K562 (cell line): ENCODE data around the gene LLGL2. TPM values are rescaled to one million over a fixed set of nuclear protein-coding genes. Genes with fewer than 3 reads are reported as not detected.

Source experiments
- ATAC-seq: fragments of 200-7000 bp; cut with Tn5 transposase; 3 replicates; pipeline ENCODE4 v1.9.1; 2020; ENCODE audit warnings: moderate library complexity
- BruUV-seq: library from RNA; stranded (reverse); fragments of 400-500 nt; replicated peaks from 2 replicates; lab custom pipeline; 2021; lab: Mats Ljungman, UMichigan
- CTCF ChIA-PET: fragments of 300-600 bp; formaldehyde crosslinking; extraction: SDS; loops from one replicate; lab custom pipeline; 2021; ENCODE audit warnings: low intra/inter-chr PET ratio; lab: Yijun Ruan, JAX
- POLR2A ChIA-PET: fragments of 300-600, 350-650 bp; sonication (Branson Sonifier 250); formaldehyde crosslinking; extraction: SDS; loops from one replicate; lab custom pipeline; 2021; ENCODE audit warnings: antibody characterized with exemption, inconsistent platforms; lab: Yijun Ruan, JAX
- DNase-seq, 4 experiments: peaks; one replicate each; pipeline versions ENCODE4 v3.0.0 to v3.0.0-alpha.2; 2011 to 2018; ENCODE audit warnings: low spot score in 3 of 4, mixed read lengths in 3 of 4; ENCODE audit errors: extremely low read depth in 1 of 4
- FAIRE-seq: peaks from 2 replicates; lab custom pipeline; 2011; peaks lifted over from hg19 to GRCh38; lab: Jason Lieb, UNC
- H2AFZ ChIP-seq: 2 replicates; pipeline ENCODE4 v1.6.0; 2011; ENCODE audit warnings: low read depth, low read length, control low read depth, inconsistent platforms
- H3K27ac ChIP-seq: fragments of 200-600 bp; 3 replicates; pipeline ENCODE4 v1.8.0; 2011; ENCODE audit warnings: low read depth, mild to moderate bottlenecking, control low read depth, inconsistent platforms, low read length, moderate library complexity, mixed read lengths; ENCODE audit errors: extremely low read depth
- H3K27me3 ChIP-seq, 2 experiments: fragments of 300-600 bp in 1 of 2; 2 replicates in 1 of 2; 3 replicates in 1 of 2; pipeline versions ENCODE4 v1.6.0 to v1.8.0; 2011; ENCODE audit warnings: inconsistent platforms in 2 of 2, low read length in 2 of 2, mild to moderate bottlenecking in 1 of 2, mixed read lengths in 1 of 2, moderate library complexity in 1 of 2; ENCODE audit not compliant: control insufficient read depth in 2 of 2, insufficient read depth in 2 of 2
- H3K36me3 ChIP-seq: fragments of 300-600 bp; 3 replicates; pipeline ENCODE4 v1.8.0; 2011; ENCODE audit warnings: mild to moderate bottlenecking, low read length, inconsistent platforms; ENCODE audit not compliant: control insufficient read depth, insufficient read depth
- H3K4me1 ChIP-seq, 2 experiments: fragments of 200-600 bp in 1 of 2; replicated peaks in 1 of 2; 2 replicates in 1 of 2; 3 replicates in 1 of 2; pipeline versions ENCODE4 v1.5.1 to v1.8.0; 2011; ENCODE audit warnings: inconsistent platforms in 2 of 2, low read length in 2 of 2, mild to moderate bottlenecking in 1 of 2, mixed read lengths in 1 of 2, moderate library complexity in 1 of 2; ENCODE audit not compliant: control insufficient read depth in 2 of 2, insufficient read depth in 2 of 2
- H3K4me2 ChIP-seq: 2 replicates; pipeline ENCODE4 v1.6.1; 2011; ENCODE audit warnings: low read length, control low read depth, inconsistent platforms, mixed read lengths; ENCODE audit not compliant: insufficient read depth
- H3K4me3 ChIP-seq: fragments of 200-600 bp; sonication (generic), shearing (Covaris generic); 2 replicates; pipeline ENCODE4 v1.5.1; 2016; ENCODE audit warnings: control low read depth, inconsistent platforms
- H3K79me2 ChIP-seq: fragments of 200-600 bp; 3 replicates; pipeline ENCODE4 v1.8.0; 2011; ENCODE audit warnings: low read length, inconsistent platforms; ENCODE audit not compliant: control insufficient read depth, insufficient read depth
- H3K9ac ChIP-seq, 2 experiments: 2 replicates each; pipeline versions ENCODE4 v1.6.0 to v1.6.1; 2011; ENCODE audit warnings: low read depth in 2 of 2, low read length in 2 of 2, control low read depth in 1 of 2, inconsistent platforms in 1 of 2, mild to moderate bottlenecking in 1 of 2, mixed read lengths in 1 of 2; ENCODE audit not compliant: insufficient read depth in 1 of 2
- H3K9me1 ChIP-seq: one replicate; pipeline ENCODE4 v1.6.0; 2011; ENCODE audit warnings: inconsistent platforms, mild to moderate bottlenecking, low read length, moderate library complexity; ENCODE audit not compliant: control insufficient read depth, insufficient read depth
- H3K9me3 ChIP-seq: replicated peaks from 2 replicates; pipeline ENCODE4 v1.5.1; 2011; ENCODE audit warnings: low read depth, low read length, inconsistent platforms; ENCODE audit not compliant: control insufficient read depth, insufficient read depth
- H4K20me1 ChIP-seq: replicated peaks from 2 replicates; pipeline ENCODE4 v1.6.1; 2011; ENCODE audit warnings: low read length, inconsistent platforms, mixed read lengths; ENCODE audit not compliant: control insufficient read depth, insufficient read depth
- AFF1 ChIP-seq, 2 experiments: fragments of 450-650 bp; IDR thresholded peaks; 2 replicates each; pipeline ENCODE4 v1.6.1; 2018; ENCODE audit warnings: mild to moderate bottlenecking in 2 of 2, low read depth in 1 of 2; ENCODE audit not compliant: partially characterized antibody in 2 of 2
- DDX20 ChIP-seq: fragments of 450-650 bp; IDR thresholded peaks from 2 replicates; pipeline ENCODE4 v1.6.1; 2016; ENCODE audit warnings: missing genetic modification characterization, low read depth, mild to moderate bottlenecking, missing compliant biosample characterization, moderate library complexity
- HNRNPLL ChIP-seq: fragments of 200-400 bp; formaldehyde crosslinking; IDR thresholded peaks from 2 replicates; pipeline ENCODE4 v1.6.1; 2017; ENCODE audit warnings: low read length, low read depth, mild to moderate bottlenecking; ENCODE audit not compliant: poor library complexity, severe bottlenecking
- ZBTB33 ChIP-seq: sonication (generic); formaldehyde crosslinking; IDR thresholded peaks from 2 replicates; pipeline ENCODE4 v1.8.1; 2023; ENCODE audit warnings: mild to moderate bottlenecking, missing genetic modification reagents
- ZNF41 ChIP-seq: fragments of 250-450 bp; sonication (Bioruptor Pico); conservative IDR thresholded peaks from 2 replicates; pipeline ENCODE4 v1.4.0; 2020; ENCODE audit warnings: mild to moderate bottlenecking
- WGBS: fragments of 100-300 bp; shearing (Covaris generic); methylation state at CpG from one replicate; pipeline ENCODE4 v1.1.6; 2016; ENCODE audit warnings: low coverage, mixed read lengths; ENCODE audit not compliant: insufficient coverage; ENCODE audit errors: missing lambda C conversion rate; 5-methylcytosine and 5-hydroxymethylcytosine counted together
- in situ Hi-C: fragments of 300-500 bp; cut with MboI; formaldehyde crosslinking; loops from 4 replicates; pipeline ENCODE4 v1.15.0; 2018; ENCODE audit warnings: inconsistent platforms, mixed read lengths
- intact Hi-C: fragments of 100-400 bp; cut with micrococcal nuclease; formaldehyde crosslinking; loops from 2 replicates; pipeline ENCODE4 v1.14.2; 2022
- polyA plus RNA-seq, 8 experiments: library from polyadenylated mRNA; depleted of rRNA in 4 of 8; stranded (reverse) in 5 of 8; unstranded in 3 of 8; fragments of >200 nt; fragmentation: Nextera tagmentation in 2 of 8; fragmentation: Illumina TruSeq in 1 of 8; extraction: Ambion mirVana in 2 of 8; extraction: Trizol in 1 of 8; gene quantifications; 2 replicates each; pipeline versions ENCODE4 v1.2.1 to v1.2.3, GENCODE V29; 2011 to 2014; ENCODE audit warnings: inconsistent platforms in 1 of 8, missing spikeins in 1 of 8
- total RNA-seq, 7 experiments: library from RNA; depleted of rRNA in 6 of 7; stranded (reverse); fragments of >200 nt in 6 of 7; fragmentation: Illumina TruSeq in 2 of 7; extraction: Trizol in 2 of 7; gene quantifications; 2 replicates each; pipeline versions ENCODE4 v1.2.1 to v1.2.3, GENCODE V29; 2011 to 2021; ENCODE audit warnings: low replicate concordance in 1 of 7
- TF ChIP-seq, protein P1 (sequence below): sonication (generic); formaldehyde crosslinking; IDR thresholded peaks from 2 replicates; pipeline ENCODE4 v1.8.1; 2023; ENCODE audit warnings: mild to moderate bottlenecking, missing genetic modification reagents

LLGL2 gene
- total and polyA plus RNA-seq, 9 of the 15 experiments (the other 6 are each of a cell fraction or from before 2014, with no cell fraction given): 0.32 to 24.4 (median 10.2) TPM

DNA sequence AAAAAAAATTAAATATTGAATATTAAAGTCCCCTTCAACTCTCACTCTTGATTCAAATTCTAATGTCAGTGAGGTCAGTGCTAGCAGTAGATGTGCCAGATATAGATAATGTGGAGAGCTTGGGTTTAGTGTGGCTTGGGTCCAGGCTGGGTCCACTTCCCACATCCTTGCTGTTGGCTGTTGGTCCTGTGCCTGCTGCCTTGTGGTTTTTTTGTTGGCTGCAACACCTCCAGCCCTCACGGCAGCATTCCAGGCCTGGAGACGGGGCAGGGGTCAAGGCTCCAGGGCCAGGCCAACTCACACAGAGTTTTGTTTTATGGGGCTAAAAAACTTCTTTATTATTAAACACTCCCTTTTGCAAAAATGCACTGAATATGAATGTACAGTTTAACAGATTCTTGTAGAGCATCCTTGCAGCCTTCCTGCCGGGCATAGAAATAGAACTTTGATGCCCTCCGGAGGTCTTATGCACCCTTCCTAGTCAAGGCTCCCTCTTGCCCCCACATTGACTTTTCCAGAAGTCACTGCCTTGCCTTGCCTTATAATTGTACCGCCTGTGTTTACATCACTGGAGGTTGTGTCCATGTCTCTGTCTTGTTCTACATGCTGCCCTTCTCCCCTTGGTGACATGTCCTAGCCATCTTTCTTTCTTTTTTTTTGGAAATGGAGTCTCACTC lies 36.6 kb downstream of the LLGL2 start (continued):
- TF ChIP-seq AFF1 (IDR thresholded peaks at IDR 0.05; ENCODE audit: low read depth in 1 of 2, partially characterized antibody in 2 of 2) (no peak), DDX20 (tag) (no peak), ZNF41 (CRISPR knock-in tag) (no peak), HNRNPLL (no peak)
- TF ChIP-seq, all 486 proteins: peak for 0

GRCh38 chr17:75563063-75563758 lies 37.7 kb downstream of the LLGL2 start:
- ChIA-PET CTCF (no interaction called here), POLR2A (no interaction called here)
- Histone ChIP-seq H4K20me1 (no peaks in the 10 kb centered on the region), H3K4me2 (no peak overlapping the region), H3K27ac (no peak overlapping the region), H3K36me3 (peaks cover 13% of the 10 kb centered on the region; the same call in 1 of the 3 replicates), H2AFZ (no peak overlapping the region), H3K27me3 (no peaks in the 10 kb centered on the region), H3K79me2 (no peaks in the 10 kb centered on the region), H3K9me1 (peaks cover 3% of the 10 kb centered on the region), H3K4me1 (peaks cover 0 to 20% of the 10 kb centered on the region in 2 experiments; a peak in 3 of 5 replicates), H3K9ac (peak overlapping the region in 1 of 2 experiments; percentile 17; a peak in 1 of 4 replicates), H3K4me3 (no peak overlapping the region), H3K9me3 (no peaks in the 10 kb centered on the region)
- WGBS: 78% methylated on average over 27 of the region's 28 CpGs
- in situ Hi-C loops (no loop called here), intact Hi-C loops (no loop called here)
- FAIRE-seq (no peak), DNase-seq (no peak), ATAC-seq (no peak)
- no TSS peak for BruUV-seq
- TF ChIP-seq, protein P1, sequence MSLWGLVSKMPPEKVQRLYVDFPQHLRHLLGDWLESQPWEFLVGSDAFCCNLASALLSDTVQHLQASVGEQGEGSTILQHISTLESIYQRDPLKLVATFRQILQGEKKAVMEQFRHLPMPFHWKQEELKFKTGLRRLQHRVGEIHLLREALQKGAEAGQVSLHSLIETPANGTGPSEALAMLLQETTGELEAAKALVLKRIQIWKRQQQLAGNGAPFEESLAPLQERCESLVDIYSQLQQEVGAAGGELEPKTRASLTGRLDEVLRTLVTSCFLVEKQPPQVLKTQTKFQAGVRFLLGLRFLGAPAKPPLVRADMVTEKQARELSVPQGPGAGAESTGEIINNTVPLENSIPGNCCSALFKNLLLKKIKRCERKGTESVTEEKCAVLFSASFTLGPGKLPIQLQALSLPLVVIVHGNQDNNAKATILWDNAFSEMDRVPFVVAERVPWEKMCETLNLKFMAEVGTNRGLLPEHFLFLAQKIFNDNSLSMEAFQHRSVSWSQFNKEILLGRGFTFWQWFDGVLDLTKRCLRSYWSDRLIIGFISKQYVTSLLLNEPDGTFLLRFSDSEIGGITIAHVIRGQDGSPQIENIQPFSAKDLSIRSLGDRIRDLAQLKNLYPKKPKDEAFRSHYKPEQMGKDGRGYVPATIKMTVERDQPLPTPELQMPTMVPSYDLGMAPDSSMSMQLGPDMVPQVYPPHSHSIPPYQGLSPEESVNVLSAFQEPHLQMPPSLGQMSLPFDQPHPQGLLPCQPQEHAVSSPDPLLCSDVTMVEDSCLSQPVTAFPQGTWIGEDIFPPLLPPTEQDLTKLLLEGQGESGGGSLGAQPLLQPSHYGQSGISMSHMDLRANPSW (CRISPR knock-in tag): no peak
- TF ChIP-seq ZBTB33 (CRISPR knock-in tag): peak; percentile 81
